K562 (cell line): ENCODE data around the gene PACS2. TPM values are rescaled to one million over a fixed set of nuclear protein-coding genes. Genes with fewer than 3 reads are reported as not detected.

Experiments used
- BRF2 ChIP-seq: IDR thresholded peaks from 3 replicates; pipeline ENCODE4 v1.6.1; 2011; ENCODE audit warnings: borderline replicate concordance, mild to moderate bottlenecking; ENCODE audit not compliant: insufficient read length, insufficient read depth
- CBX5 ChIP-seq: IDR thresholded peaks from 2 replicates; pipeline ENCODE4 v1.6.1; 2014; ENCODE audit warnings: low read depth, borderline replicate concordance
- ERF ChIP-seq: fragments of 450-650 bp; formaldehyde crosslinking; IDR thresholded peaks from 2 replicates; pipeline ENCODE4 v1.4.0; 2020; ENCODE audit warnings: mild to moderate bottlenecking, mixed read lengths
- ESRRA ChIP-seq: fragments of 450-650 bp; IDR thresholded peaks from 2 replicates; pipeline ENCODE4 v1.6.1; 2014; ENCODE audit warnings: low read depth, mild to moderate bottlenecking, moderate library complexity, borderline replicate concordance
- ETV1 ChIP-seq: fragments of 450-650 bp; conservative IDR thresholded peaks from 2 replicates; pipeline ENCODE4 v1.6.1; 2016; ENCODE audit warnings: missing genetic modification characterization, control low read depth, low read depth, missing compliant biosample characterization
- GABPB1 ChIP-seq: sonication (generic); formaldehyde crosslinking; IDR thresholded peaks from 2 replicates; pipeline ENCODE4 v1.8.0; 2022; ENCODE audit warnings: mild to moderate bottlenecking, missing genetic modification reagents
- HDAC2 ChIP-seq: fragments of 450-650 bp; IDR thresholded peaks from 2 replicates; pipeline ENCODE4 v1.6.1; 2016; ENCODE audit warnings: mild to moderate bottlenecking
- HMGN3 ChIP-seq: IDR thresholded peaks from 2 replicates; pipeline ENCODE4 v1.6.1; 2011; ENCODE audit warnings: borderline replicate concordance, low read depth, mild to moderate bottlenecking, mixed read lengths, low read length; ENCODE audit not compliant: insufficient read length; ENCODE audit errors: extremely low read depth
- L3MBTL2 ChIP-seq: fragments of 450-650 bp; IDR thresholded peaks from 2 replicates; pipeline ENCODE4 v1.6.1; 2016; ENCODE audit warnings: mild to moderate bottlenecking, moderate library complexity
- MAFF ChIP-seq: IDR thresholded peaks from 2 replicates; pipeline ENCODE4 v1.6.1; 2012; ENCODE audit warnings: low read length, improper control_type of control experiment
- MTA1 ChIP-seq: fragments of 450-650 bp; IDR thresholded peaks from 2 replicates; pipeline ENCODE4 v1.6.1; 2017; ENCODE audit warnings: borderline replicate concordance
- NFIC ChIP-seq: fragments of 450-650 bp; IDR thresholded peaks from 2 replicates; pipeline ENCODE4 v1.6.1; 2017; ENCODE audit warnings: mild to moderate bottlenecking, inconsistent platforms
- PHB2 ChIP-seq: fragments of 450-650 bp; IDR thresholded peaks from 2 replicates; pipeline ENCODE4 v1.6.1; 2017; ENCODE audit warnings: low read depth
- PHF8 ChIP-seq: fragments of 200-600 bp; sonication (generic); IDR thresholded peaks from 2 replicates; pipeline ENCODE4 v1.6.1; 2012; ENCODE audit warnings: mixed run types, mild to moderate bottlenecking, inconsistent platforms, low read length, moderate library complexity, borderline replicate concordance
- SMARCA4 ChIP-seq: fragments of 450-650 bp; IDR thresholded peaks from 2 replicates; pipeline ENCODE4 v1.6.1; 2016
- SRF ChIP-seq, 2 experiments: fragments of 250-450, 450-650 bp in 1 of 2; sonication (Bioruptor Pico) in 1 of 2; sonication (generic) in 1 of 2; formaldehyde crosslinking; IDR thresholded peaks; 2 replicates each; pipeline versions ENCODE4 v1.5.0 to v1.5.1; 2020 to 2022; ENCODE audit warnings: mild to moderate bottlenecking in 1 of 2, missing genetic modification reagents in 1 of 2
- SUPT5H ChIP-seq: fragments of 450-650 bp; IDR thresholded peaks from 2 replicates; pipeline ENCODE4 v1.6.1; 2016
- polyA plus RNA-seq, 8 experiments: library from polyadenylated mRNA; depleted of rRNA in 4 of 8; stranded (reverse) in 5 of 8; unstranded in 3 of 8; fragments of >200 nt; fragmentation: Nextera tagmentation in 2 of 8; fragmentation: Illumina TruSeq in 1 of 8; extraction: Ambion mirVana in 2 of 8; extraction: Trizol in 1 of 8; gene quantifications; 2 replicates each; pipeline versions ENCODE4 v1.2.1 to v1.2.3, GENCODE V29; 2011 to 2014; ENCODE audit warnings: inconsistent platforms in 1 of 8, missing spikeins in 1 of 8
- total RNA-seq, 7 experiments: library from RNA; depleted of rRNA in 6 of 7; stranded (reverse); fragments of >200 nt in 6 of 7; fragmentation: Illumina TruSeq in 2 of 7; extraction: Trizol in 2 of 7; gene quantifications; 2 replicates each; pipeline versions ENCODE4 v1.2.1 to v1.2.3, GENCODE V29; 2011 to 2021; ENCODE audit warnings: low replicate concordance in 1 of 7
- TF ChIP-seq, protein P1 (sequence below): fragments of 250-450 bp; sonication (Bioruptor Pico); IDR thresholded peaks from 2 replicates; pipeline ENCODE4 v1.5.0; 2022; ENCODE audit warnings: mild to moderate bottlenecking
- TF ChIP-seq, protein P2 (sequence below), 2 experiments: fragments of 150-350 bp in 1 of 2; IDR thresholded peaks; 2 replicates each; pipeline ENCODE4 v1.6.1; 2012 to 2016; ENCODE audit warnings: low read depth in 2 of 2, low read length in 2 of 2, mild to moderate bottlenecking in 1 of 2, moderate library complexity in 1 of 2
- TF ChIP-seq, protein P3 (sequence below): sonication (generic); formaldehyde crosslinking; IDR thresholded peaks from 2 replicates; pipeline ENCODE4 v1.8.0; 2022; ENCODE audit warnings: missing genetic modification reagents, mild to moderate bottlenecking, moderate library complexity, borderline replicate concordance

Gene PACS2
- total and polyA plus RNA-seq, 9 of the 15 experiments (the other 6 are each of a cell fraction or from before 2014, with no cell fraction given), result 0.11 to 20.8 (median 9.9) TPM

GRCh38 chr14:105301103-105301914, 13.2 kb upstream of the PACS2 start (continued):
- TF ChIP-seq, protein P1, sequence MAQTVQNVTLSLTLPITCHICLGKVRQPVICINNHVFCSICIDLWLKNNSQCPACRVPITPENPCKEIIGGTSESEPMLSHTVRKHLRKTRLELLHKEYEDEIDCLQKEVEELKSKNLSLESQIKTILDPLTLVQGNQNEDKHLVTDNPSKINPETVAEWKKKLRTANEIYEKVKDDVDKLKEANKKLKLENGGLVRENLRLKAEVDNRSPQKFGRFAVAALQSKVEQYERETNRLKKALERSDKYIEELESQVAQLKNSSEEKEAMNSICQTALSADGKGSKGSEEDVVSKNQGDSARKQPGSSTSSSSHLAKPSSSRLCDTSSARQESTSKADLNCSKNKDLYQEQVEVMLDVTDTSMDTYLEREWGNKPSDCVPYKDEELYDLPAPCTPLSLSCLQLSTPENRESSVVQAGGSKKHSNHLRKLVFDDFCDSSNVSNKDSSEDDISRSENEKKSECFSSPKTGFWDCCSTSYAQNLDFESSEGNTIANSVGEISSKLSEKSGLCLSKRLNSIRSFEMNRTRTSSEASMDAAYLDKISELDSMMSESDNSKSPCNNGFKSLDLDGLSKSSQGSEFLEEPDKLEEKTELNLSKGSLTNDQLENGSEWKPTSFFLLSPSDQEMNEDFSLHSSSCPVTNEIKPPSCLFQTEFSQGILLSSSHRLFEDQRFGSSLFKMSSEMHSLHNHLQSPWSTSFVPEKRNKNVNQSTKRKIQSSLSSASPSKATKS (CRISPR knock-in tag), result no peak
- 0 out of 2 replicates have a peak, but pooled peaks have one; percentile 22 for TF ChIP-seq PHB2
- TF ChIP-seq PHF8, result peak; percentile 79; the same call in 1 of the 2 replicates
- TF ChIP-seq NFIC, result 0 out of 2 replicates have a peak, but pooled peaks have one; percentile 4
- TF ChIP-seq CBX5, result 0 out of 2 replicates have a peak, but pooled peaks have one; percentile 18
- 0 out of 2 replicates have a peak, but pooled peaks have one; percentile 29 for TF ChIP-seq ESRRA
- TF ChIP-seq HMGN3, result peak; percentile 39
- TF ChIP-seq, protein P2, sequence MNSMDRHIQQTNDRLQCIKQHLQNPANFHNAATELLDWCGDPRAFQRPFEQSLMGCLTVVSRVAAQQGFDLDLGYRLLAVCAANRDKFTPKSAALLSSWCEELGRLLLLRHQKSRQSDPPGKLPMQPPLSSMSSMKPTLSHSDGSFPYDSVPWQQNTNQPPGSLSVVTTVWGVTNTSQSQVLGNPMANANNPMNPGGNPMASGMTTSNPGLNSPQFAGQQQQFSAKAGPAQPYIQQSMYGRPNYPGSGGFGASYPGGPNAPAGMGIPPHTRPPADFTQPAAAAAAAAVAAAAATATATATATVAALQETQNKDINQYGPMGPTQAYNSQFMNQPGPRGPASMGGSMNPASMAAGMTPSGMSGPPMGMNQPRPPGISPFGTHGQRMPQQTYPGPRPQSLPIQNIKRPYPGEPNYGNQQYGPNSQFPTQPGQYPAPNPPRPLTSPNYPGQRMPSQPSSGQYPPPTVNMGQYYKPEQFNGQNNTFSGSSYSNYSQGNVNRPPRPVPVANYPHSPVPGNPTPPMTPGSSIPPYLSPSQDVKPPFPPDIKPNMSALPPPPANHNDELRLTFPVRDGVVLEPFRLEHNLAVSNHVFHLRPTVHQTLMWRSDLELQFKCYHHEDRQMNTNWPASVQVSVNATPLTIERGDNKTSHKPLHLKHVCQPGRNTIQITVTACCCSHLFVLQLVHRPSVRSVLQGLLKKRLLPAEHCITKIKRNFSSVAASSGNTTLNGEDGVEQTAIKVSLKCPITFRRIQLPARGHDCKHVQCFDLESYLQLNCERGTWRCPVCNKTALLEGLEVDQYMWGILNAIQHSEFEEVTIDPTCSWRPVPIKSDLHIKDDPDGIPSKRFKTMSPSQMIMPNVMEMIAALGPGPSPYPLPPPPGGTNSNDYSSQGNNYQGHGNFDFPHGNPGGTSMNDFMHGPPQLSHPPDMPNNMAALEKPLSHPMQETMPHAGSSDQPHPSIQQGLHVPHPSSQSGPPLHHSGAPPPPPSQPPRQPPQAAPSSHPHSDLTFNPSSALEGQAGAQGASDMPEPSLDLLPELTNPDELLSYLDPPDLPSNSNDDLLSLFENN (IDR thresholded peaks at IDR 0.05; ENCODE audit: low read depth in 2 of 2, low read length in 2 of 2), result no peak
- TF ChIP-seq BRF2, result no peak
- TF ChIP-seq HDAC2, result peak; percentile 53; the same call in 1 of the 2 replicates
- TF ChIP-seq ETV1 (tag), result 0 out of 2 replicates have a peak, but pooled peaks have one; percentile 19
- peak; percentile 48; the same call in 1 of the 2 replicates for TF ChIP-seq GABPB1 (CRISPR knock-in tag)
- TF ChIP-seq MAFF, result no peak
- 0 out of 2 replicates have a peak, but pooled peaks have one; percentile 27 for TF ChIP-seq SMARCA4
- peak; percentile 26; the same call in 1 of the 2 replicates for TF ChIP-seq MTA1
- TF ChIP-seq SUPT5H, result peak; percentile 83
- TF ChIP-seq SRF (CRISPR knock-in tag; IDR thresholded peaks at IDR 0.05), result 0 out of 4 replicates have a peak, but pooled peaks of 1 of the 2 experiments have one; percentile 17
- TF ChIP-seq, protein P3, sequence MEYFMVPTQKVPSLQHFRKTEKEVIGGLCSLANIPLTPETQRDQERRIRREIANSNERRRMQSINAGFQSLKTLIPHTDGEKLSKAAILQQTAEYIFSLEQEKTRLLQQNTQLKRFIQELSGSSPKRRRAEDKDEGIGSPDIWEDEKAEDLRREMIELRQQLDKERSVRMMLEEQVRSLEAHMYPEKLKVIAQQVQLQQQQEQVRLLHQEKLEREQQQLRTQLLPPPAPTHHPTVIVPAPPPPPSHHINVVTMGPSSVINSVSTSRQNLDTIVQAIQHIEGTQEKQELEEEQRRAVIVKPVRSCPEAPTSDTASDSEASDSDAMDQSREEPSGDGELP, result peak; percentile 49; the same call in 1 of the 2 replicates
- peak; percentile 76 for TF ChIP-seq L3MBTL2
- no peak for TF ChIP-seq ERF
